Neutrophil (primary cell): ENCODE measurements around the gene MAJIN.

Experiments
- H3K27ac ChIP-seq: fragments of 200-600 bp; sonication (generic); 2 replicates; pipeline ENCODE4 v1.5.1; 2016; ENCODE audit warnings: mild to moderate bottlenecking, moderate library complexity
- H3K27me3 ChIP-seq: fragments of 200-600 bp; sonication (generic); 2 replicates; pipeline ENCODE4 v1.6.0; 2016; ENCODE audit warnings: mild to moderate bottlenecking
- H3K36me3 ChIP-seq: fragments of 200-600 bp; sonication (generic); 2 replicates; pipeline ENCODE4 v1.5.1; 2017
- H3K4me1 ChIP-seq, 2 experiments: fragments of 200-600 bp in 1 of 2; sonication (generic) in 1 of 2; 1 replicate in 1 of 2; 2 replicates in 1 of 2; pipeline versions ENCODE4 v1.5.1 to v1.6.1; 2013 to 2016; ENCODE audit warnings: low read depth in 1 of 2, low read length in 1 of 2, mild to moderate bottlenecking in 1 of 2, moderate library complexity in 1 of 2; ENCODE audit not compliant: control insufficient read depth in 1 of 2, insufficient read depth in 1 of 2
- H3K4me3 ChIP-seq, 2 experiments: fragments of 200-600 bp in 1 of 2; sonication (generic) in 1 of 2; 1 replicate in 1 of 2; 2 replicates in 1 of 2; pipeline ENCODE4 v1.5.1; 2013 to 2016; ENCODE audit warnings: low read depth in 1 of 2, low read length in 1 of 2, mild to moderate bottlenecking in 1 of 2, moderate library complexity in 1 of 2
- H3K9me3 ChIP-seq: fragments of 200-600 bp; sonication (generic); 2 replicates; pipeline ENCODE4 v1.5.1; 2016
- TF ChIP-seq, protein P1 (sequence below): fragments of 200-600 bp; sonication (generic); IDR thresholded peaks from 2 replicates; pipeline ENCODE4 v1.5.1; 2016; ENCODE audit warnings: antibody characterized with exemption

The MAJIN gene

DNA sequence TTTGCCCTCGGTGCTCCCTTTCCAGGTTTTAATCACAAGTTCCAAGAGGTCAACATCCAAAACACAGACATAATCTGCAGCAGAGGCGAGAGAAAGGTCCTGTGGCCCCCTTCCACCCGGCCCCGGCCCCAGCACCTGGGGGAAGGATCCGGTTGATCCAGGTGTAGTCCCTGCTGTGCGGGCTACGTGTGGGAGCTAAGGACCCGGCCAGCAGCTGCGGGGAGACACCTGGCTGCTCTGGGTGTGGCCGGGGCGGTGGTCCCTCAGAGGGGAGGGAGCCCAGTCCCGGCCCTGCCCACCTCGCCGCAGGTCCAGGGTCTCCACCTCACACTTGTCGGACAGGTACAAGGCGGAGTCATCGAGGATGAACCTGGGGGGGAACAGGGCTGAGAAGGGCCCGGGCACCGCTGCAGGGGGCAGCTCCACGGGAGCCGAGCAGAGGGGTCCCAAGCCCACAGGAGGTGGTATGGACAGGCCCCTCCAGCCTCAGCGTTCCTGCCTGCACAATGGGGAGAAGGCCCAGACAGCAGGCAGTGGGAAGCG lies 68.5 kb downstream of the MAJIN start:
- H3K9me3 ChIP-seq, result peaks cover 8% of the 10 kb centered on the region
- H3K4me3 ChIP-seq, result no peak overlapping the region
- no peak overlapping the region for H3K27ac ChIP-seq
- H3K27me3 ChIP-seq, result no peaks in the 10 kb centered on the region
- peaks cover 100% of the 10 kb centered on the region for H3K36me3 ChIP-seq
- TF ChIP-seq, protein P1, sequence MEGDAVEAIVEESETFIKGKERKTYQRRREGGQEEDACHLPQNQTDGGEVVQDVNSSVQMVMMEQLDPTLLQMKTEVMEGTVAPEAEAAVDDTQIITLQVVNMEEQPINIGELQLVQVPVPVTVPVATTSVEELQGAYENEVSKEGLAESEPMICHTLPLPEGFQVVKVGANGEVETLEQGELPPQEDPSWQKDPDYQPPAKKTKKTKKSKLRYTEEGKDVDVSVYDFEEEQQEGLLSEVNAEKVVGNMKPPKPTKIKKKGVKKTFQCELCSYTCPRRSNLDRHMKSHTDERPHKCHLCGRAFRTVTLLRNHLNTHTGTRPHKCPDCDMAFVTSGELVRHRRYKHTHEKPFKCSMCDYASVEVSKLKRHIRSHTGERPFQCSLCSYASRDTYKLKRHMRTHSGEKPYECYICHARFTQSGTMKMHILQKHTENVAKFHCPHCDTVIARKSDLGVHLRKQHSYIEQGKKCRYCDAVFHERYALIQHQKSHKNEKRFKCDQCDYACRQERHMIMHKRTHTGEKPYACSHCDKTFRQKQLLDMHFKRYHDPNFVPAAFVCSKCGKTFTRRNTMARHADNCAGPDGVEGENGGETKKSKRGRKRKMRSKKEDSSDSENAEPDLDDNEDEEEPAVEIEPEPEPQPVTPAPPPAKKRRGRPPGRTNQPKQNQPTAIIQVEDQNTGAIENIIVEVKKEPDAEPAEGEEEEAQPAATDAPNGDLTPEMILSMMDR, result no peak
- H3K4me1 ChIP-seq, result no peaks in the 10 kb centered on the region

DNA sequence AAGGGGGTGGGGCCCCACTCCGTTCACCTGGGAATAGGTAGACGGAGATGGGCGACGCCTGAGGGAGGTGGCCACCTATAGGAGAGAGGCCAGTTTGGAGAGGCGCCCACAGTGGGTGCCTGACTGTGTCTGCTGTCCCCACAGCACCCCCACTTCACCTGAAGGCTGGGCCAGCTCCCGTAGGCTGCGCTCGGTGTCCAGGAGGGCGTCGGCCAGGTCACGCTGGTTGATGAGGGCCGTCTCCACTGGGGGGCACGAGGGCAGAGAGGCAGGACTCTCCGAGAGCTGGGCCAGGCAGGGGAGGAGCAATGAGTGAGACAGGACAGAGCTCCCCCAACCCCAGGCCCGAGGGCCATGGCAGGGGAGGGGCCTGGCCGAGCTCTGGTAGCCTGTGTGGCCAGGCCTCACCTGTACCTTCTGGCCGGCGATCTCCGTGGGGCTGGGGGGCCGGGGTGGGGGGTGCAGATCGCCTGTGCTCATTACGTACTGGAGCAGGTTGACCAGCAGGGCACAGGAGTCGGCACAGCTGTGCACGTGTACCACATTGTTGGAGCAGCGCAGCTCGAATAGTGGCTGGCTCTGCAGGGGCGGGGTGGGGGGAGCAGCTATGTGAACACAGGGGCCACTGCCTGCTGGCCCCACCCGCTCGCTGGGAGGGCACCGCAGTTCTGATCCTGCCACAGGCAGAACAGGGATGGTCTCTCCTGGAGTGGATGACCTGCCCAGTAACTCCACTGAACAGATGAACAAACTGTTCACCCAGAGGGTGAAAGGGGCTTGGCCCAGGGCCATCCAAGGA lies 69.6 kb downstream of the MAJIN start:
- no peaks in the 10 kb centered on the region for H3K27me3 ChIP-seq
- H3K27ac ChIP-seq, result no peak overlapping the region
- peaks cover 6% of the 10 kb centered on the region for H3K9me3 ChIP-seq
- H3K4me3 ChIP-seq, result no peak overlapping the region
- H3K36me3 ChIP-seq, result peaks cover 100% of the 10 kb centered on the region
- H3K4me1 ChIP-seq, result no peaks in the 10 kb centered on the region
- TF ChIP-seq, protein P1, result no peak

DNA sequence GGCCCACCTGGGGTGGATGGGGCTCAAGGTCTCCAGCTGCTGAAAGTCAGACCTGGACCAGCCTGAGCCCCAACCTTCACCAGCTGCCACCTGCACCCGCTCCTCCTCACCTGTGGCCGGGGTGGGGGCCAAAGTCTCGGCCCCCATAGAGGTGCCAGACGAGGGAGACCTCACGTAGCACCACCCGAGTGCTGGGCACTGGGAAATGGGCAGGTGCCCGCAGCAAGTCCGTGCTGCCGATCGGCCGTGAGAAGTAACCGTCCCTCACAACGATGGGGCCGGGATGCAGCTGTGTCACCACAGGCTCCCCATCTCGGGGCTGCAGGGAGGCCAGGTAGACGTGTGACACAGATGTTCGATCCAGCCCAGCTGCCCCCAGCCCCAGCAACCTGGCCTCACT lies 71.1 kb downstream of the MAJIN start:
- peaks cover 100% of the 10 kb centered on the region for H3K36me3 ChIP-seq
- no peaks in the 10 kb centered on the region for H3K27me3 ChIP-seq
- H3K27ac ChIP-seq, result no peak overlapping the region
- H3K4me3 ChIP-seq, result no peak overlapping the region
- H3K9me3 ChIP-seq, result no peaks in the 10 kb centered on the region
- TF ChIP-seq, protein P1, result no peak
- H3K4me1 ChIP-seq, result no peaks in the 10 kb centered on the region

DNA sequence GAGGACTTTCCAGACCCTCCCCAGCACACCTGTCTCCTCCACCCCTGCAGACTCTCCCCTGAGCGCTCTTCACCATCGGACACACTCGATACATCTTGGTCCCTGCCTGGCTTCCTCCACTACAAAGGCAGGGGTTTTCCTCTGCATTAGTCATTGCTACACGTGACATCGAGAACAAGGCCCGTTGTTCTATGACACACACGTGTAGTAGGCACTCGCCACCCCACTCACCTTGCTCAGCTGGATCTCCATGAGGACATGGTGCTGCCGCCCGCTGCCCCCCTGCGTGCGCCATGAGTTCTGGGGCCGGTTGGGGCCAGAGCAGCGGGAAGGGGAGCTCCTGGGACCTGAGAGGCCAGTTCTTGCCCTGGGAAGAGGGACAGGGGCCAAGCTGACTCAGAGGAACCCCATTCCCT lies 71.6 kb downstream of the MAJIN start:
- H3K4me1 ChIP-seq, result no peaks in the 10 kb centered on the region
- H3K27ac ChIP-seq, result no peak overlapping the region
- no peak overlapping the region for H3K4me3 ChIP-seq
- H3K9me3 ChIP-seq, result no peaks in the 10 kb centered on the region
- no peaks in the 10 kb centered on the region for H3K27me3 ChIP-seq
- H3K36me3 ChIP-seq, result peaks cover 100% of the 10 kb centered on the region
- TF ChIP-seq, protein P1, result no peak

DNA sequence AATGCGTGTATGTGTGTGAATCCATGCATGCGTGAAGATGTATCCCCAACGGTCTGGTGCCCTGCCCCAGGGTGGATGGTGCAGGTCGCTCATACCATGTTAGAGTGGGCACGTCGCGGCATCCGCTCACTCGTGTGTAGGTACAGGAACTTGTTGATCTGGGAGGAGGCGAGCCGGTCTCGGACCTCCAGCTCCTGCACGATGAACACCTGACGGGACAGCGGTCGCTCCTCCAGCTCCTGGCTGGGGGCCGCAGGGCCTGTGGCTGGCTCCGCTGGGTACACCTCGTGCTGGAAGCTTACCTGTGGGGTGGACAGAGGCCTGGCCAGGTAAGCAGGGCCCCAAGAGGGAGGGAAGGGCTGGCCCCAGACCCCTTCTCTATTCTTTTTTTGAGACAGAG lies 73.4 kb downstream of the MAJIN start:
- Histone ChIP-seq H3K27ac (no peak overlapping the region), H3K4me1 (peaks cover 10% of the 10 kb centered on the region in 2 experiments), H3K9me3 (no peaks in the 10 kb centered on the region), H3K4me3 (no peak overlapping the region), H3K36me3 (peaks cover 100% of the 10 kb centered on the region), H3K27me3 (no peaks in the 10 kb centered on the region)
- TF ChIP-seq, protein P1, result no peak
